Activated T-helper 2 cell treated with anti-CD3 and anti-CD28 coated beads, Interferon-gamma antibody, Interleukin-2, Interleukin-4, amounts not matched to agents 10 μg/mL and 5 μg/mL and 100 μg/mL, durations not matched to agents 14 hours and 24 hours and 36 hours (primary cell): ENCODE data around the gene COL15A1. TPM values are rescaled to one million over a fixed set of nuclear protein-coding genes. Genes with fewer than 3 reads are reported as not detected.

Source experiments
- DNase-seq: peaks from one replicate; pipeline ENCODE4 v3.0.0; 2021; ENCODE audit warnings: low spot score
- H3K27ac Mint-ChIP-seq: one replicate; pipeline ENCODE4 v1.8.0; 2021; ENCODE audit warnings: mixed read lengths
- H3K27me3 Mint-ChIP-seq: one replicate; pipeline ENCODE4 v1.8.0; 2021; ENCODE audit warnings: low read depth, mixed read lengths
- H3K36me3 Mint-ChIP-seq: one replicate; pipeline ENCODE4 v1.8.0; 2021; ENCODE audit warnings: low read depth, mixed read lengths
- H3K4me1 Mint-ChIP-seq: one replicate; pipeline ENCODE4 v1.8.0; 2021; ENCODE audit warnings: low read depth, mixed read lengths
- H3K4me3 Mint-ChIP-seq: one replicate; pipeline ENCODE4 v1.8.0; 2021; ENCODE audit warnings: low read depth, mild to moderate bottlenecking, moderate library complexity, mixed read lengths
- H3K9me3 Mint-ChIP-seq: one replicate; pipeline ENCODE4 v1.8.0; 2021; ENCODE audit warnings: mixed read lengths
- intact Hi-C: fragments of 100-400 bp; cut with micrococcal nuclease; formaldehyde crosslinking; loops from one replicate; pipeline ENCODE4 v1.15.1; 2023
- total RNA-seq: library from RNA; stranded (reverse); gene quantifications from 2 replicates; pipeline ENCODE4 v1.2.3, GENCODE V29; 2022

The COL15A1 gene
- total RNA-seq, 1 donor from 2014 or later, result not detected

- intact Hi-C loops, result no loop called here
- H3K4me3 Mint-ChIP-seq, result no peak overlapping the region
- peaks cover 15% of the 10 kb centered on the region for H3K9me3 Mint-ChIP-seq
- H3K27me3 Mint-ChIP-seq, result no peaks in the 10 kb centered on the region
- no peak for DNase-seq
- H3K36me3 Mint-ChIP-seq, result peaks cover 15% of the 10 kb centered on the region
- H3K27ac Mint-ChIP-seq, result no peak overlapping the region
- H3K4me1 Mint-ChIP-seq, result peaks cover 34% of the 10 kb centered on the region
Measured at GRCh38 chr9:99049228-99049627, 105.5 kb downstream of the COL15A1 start.

GRCh38 chr9:99049641-99050040 lies 105.9 kb downstream of the COL15A1 start:
- Mint-ChIP-seq H3K4me3 (no peak overlapping the region), H3K27me3 (no peaks in the 10 kb centered on the region), H3K4me1 (peaks cover 36% of the 10 kb centered on the region), H3K9me3 (peaks cover 11% of the 10 kb centered on the region), H3K36me3 (peaks cover 11% of the 10 kb centered on the region), H3K27ac (no peak overlapping the region)
- DNase-seq, result no peak
- intact Hi-C loops, result no loop called here

GRCh38 chr9:99050292-99050911 lies 106.7 kb downstream of the COL15A1 start:
- no peak overlapping the region for H3K4me3 Mint-ChIP-seq
- H3K4me1 Mint-ChIP-seq, result peaks cover 34% of the 10 kb centered on the region
- no peak for DNase-seq

GRCh38 chr9:99050924-99051323 lies 107.2 kb downstream of the COL15A1 start:
- Mint-ChIP-seq H3K4me1 (peaks cover 35% of the 10 kb centered on the region), H3K36me3 (no peaks in the 10 kb centered on the region), H3K9me3 (peaks cover 4% of the 10 kb centered on the region), H3K27me3 (no peaks in the 10 kb centered on the region), H3K4me3 (no peak overlapping the region), H3K27ac (no peak overlapping the region)
- intact Hi-C loops, result no loop called here
- no peak for DNase-seq

More at GRCh38 chr9:99050292-99050911, 106.7 kb downstream of the COL15A1 start:
- H3K9me3 Mint-ChIP-seq, result peaks cover 6% of the 10 kb centered on the region
- H3K36me3 Mint-ChIP-seq, result peaks cover 4% of the 10 kb centered on the region
- H3K27ac Mint-ChIP-seq, result no peak overlapping the region
- intact Hi-C loops, result no loop called here
- no peaks in the 10 kb centered on the region for H3K27me3 Mint-ChIP-seq

GRCh38 chr9:99051406-99051805 lies 107.7 kb downstream of the COL15A1 start:
- H3K36me3 Mint-ChIP-seq, result no peaks in the 10 kb centered on the region
- intact Hi-C loops, result no loop called here
- H3K4me1 Mint-ChIP-seq, result peaks cover 39% of the 10 kb centered on the region
- H3K27ac Mint-ChIP-seq, result no peak overlapping the region
- H3K9me3 Mint-ChIP-seq, result peaks cover 5% of the 10 kb centered on the region
- H3K4me3 Mint-ChIP-seq, result no peak overlapping the region
- DNase-seq, result no peak
- no peaks in the 10 kb centered on the region for H3K27me3 Mint-ChIP-seq

- Mint-ChIP-seq H3K27me3 (no peaks in the 10 kb centered on the region), H3K9me3 (peaks cover 10% of the 10 kb centered on the region), H3K36me3 (no peaks in the 10 kb centered on the region), H3K4me3 (no peak overlapping the region), H3K4me1 (peaks cover 43% of the 10 kb centered on the region), H3K27ac (no peak overlapping the region)
- intact Hi-C loops, result no loop called here
- no peak for DNase-seq
Measured at GRCh38 chr9:99051851-99052250, 108.1 kb downstream of the COL15A1 start.

GRCh38 chr9:99052815-99053715 lies 109.4 kb downstream of the COL15A1 start:
- DNase-seq, result no peak
- H3K36me3 Mint-ChIP-seq, result no peaks in the 10 kb centered on the region
- no peak overlapping the region for H3K4me3 Mint-ChIP-seq
- H3K27me3 Mint-ChIP-seq, result no peaks in the 10 kb centered on the region
- H3K9me3 Mint-ChIP-seq, result peaks cover 11% of the 10 kb centered on the region
- no peak overlapping the region for H3K27ac Mint-ChIP-seq
- peaks cover 54% of the 10 kb centered on the region for H3K4me1 Mint-ChIP-seq
- intact Hi-C loops, result no loop called here

GRCh38 chr9:99054581-99054980 lies 110.9 kb downstream of the COL15A1 start:
- DNase-seq, result no peak
- intact Hi-C loops, result no loop called here
- no peaks in the 10 kb centered on the region for H3K36me3 Mint-ChIP-seq
- peaks cover 11% of the 10 kb centered on the region for H3K9me3 Mint-ChIP-seq
- peaks cover 61% of the 10 kb centered on the region for H3K4me1 Mint-ChIP-seq
- H3K27ac Mint-ChIP-seq, result no peak overlapping the region
- H3K4me3 Mint-ChIP-seq, result no peak overlapping the region
- no peaks in the 10 kb centered on the region for H3K27me3 Mint-ChIP-seq

- intact Hi-C loops, result loop anchor here (5.0 kb wide), 2 partner anchors 53 to 767 kb away; partner anchors contain the start of gene NR4A3
- no peaks in the 10 kb centered on the region for H3K27me3 Mint-ChIP-seq
- no peaks in the 10 kb centered on the region for H3K36me3 Mint-ChIP-seq
- peaks cover 62% of the 10 kb centered on the region for H3K4me1 Mint-ChIP-seq
- DNase-seq, result no peak
- H3K27ac Mint-ChIP-seq, result no peak overlapping the region
- H3K4me3 Mint-ChIP-seq, result no peak overlapping the region
- H3K9me3 Mint-ChIP-seq, result peaks cover 11% of the 10 kb centered on the region
Measured at GRCh38 chr9:99055384-99055783, 111.7 kb downstream of the COL15A1 start.

GRCh38 chr9:99056186-99056585 lies 112.5 kb downstream of the COL15A1 start:
- Mint-ChIP-seq H3K27me3 (no peaks in the 10 kb centered on the region), H3K27ac (no peak overlapping the region), H3K4me1 (peaks cover 62% of the 10 kb centered on the region), H3K9me3 (peaks cover 11% of the 10 kb centered on the region), H3K4me3 (no peak overlapping the region), H3K36me3 (no peaks in the 10 kb centered on the region)
- no peak for DNase-seq
- intact Hi-C loops, result loop anchor here (2.0 to 5.0 kb wide), 3 partner anchors 49 to 766 kb away; partner anchors contain the start of genes NR4A3 and TGFBR1

- Mint-ChIP-seq H3K9me3 (peaks cover 11% of the 10 kb centered on the region), H3K4me1 (peaks cover 61% of the 10 kb centered on the region), H3K27me3 (no peaks in the 10 kb centered on the region), H3K27ac (no peak overlapping the region), H3K36me3 (no peaks in the 10 kb centered on the region), H3K4me3 (peak overlapping the region; percentile 73)
- DNase-seq, result peak; percentile 24
- intact Hi-C loops, result loop anchor here (1.0 to 5.0 kb wide), 4 partner anchors 48 to 765 kb away; partner anchors contain the start of genes NR4A3 and TGFBR1
Measured at GRCh38 chr9:99056886-99057664, 113.4 kb downstream of the COL15A1 start.
